HUES6 (cell line): Measurements from ENCODE around the gene CAMK1G.

Experiments
- H3K27ac ChIP-seq: 2 replicates; pipeline ENCODE4 v1.7.0; 2013; ENCODE audit warnings: low read depth, mild to moderate bottlenecking, low read length, inconsistent platforms
- H3K27me3 ChIP-seq: 2 replicates; pipeline ENCODE4 v1.6.1; 2013; ENCODE audit warnings: low read length; ENCODE audit not compliant: control insufficient read depth, insufficient read depth
- H3K36me3 ChIP-seq: 2 replicates; pipeline ENCODE4 v1.6.1; 2013; ENCODE audit warnings: low read length; ENCODE audit not compliant: control insufficient read depth, insufficient read depth
- H3K4me1 ChIP-seq: 2 replicates; pipeline ENCODE4 v1.6.1; 2013; ENCODE audit warnings: low read length; ENCODE audit not compliant: control insufficient read depth, insufficient read depth
- H3K4me3 ChIP-seq: 2 replicates; pipeline ENCODE4 v1.5.1; 2013; ENCODE audit warnings: low read depth, low read length
- H3K9ac ChIP-seq: one replicate; pipeline ENCODE4 v1.6.1; 2013; ENCODE audit warnings: mild to moderate bottlenecking, low read length
- H3K9me3 ChIP-seq: 2 replicates; pipeline ENCODE4 v1.6.1; 2013; ENCODE audit warnings: low read depth, low read length; ENCODE audit not compliant: control insufficient read depth, insufficient read depth

CAMK1G gene

DNA sequence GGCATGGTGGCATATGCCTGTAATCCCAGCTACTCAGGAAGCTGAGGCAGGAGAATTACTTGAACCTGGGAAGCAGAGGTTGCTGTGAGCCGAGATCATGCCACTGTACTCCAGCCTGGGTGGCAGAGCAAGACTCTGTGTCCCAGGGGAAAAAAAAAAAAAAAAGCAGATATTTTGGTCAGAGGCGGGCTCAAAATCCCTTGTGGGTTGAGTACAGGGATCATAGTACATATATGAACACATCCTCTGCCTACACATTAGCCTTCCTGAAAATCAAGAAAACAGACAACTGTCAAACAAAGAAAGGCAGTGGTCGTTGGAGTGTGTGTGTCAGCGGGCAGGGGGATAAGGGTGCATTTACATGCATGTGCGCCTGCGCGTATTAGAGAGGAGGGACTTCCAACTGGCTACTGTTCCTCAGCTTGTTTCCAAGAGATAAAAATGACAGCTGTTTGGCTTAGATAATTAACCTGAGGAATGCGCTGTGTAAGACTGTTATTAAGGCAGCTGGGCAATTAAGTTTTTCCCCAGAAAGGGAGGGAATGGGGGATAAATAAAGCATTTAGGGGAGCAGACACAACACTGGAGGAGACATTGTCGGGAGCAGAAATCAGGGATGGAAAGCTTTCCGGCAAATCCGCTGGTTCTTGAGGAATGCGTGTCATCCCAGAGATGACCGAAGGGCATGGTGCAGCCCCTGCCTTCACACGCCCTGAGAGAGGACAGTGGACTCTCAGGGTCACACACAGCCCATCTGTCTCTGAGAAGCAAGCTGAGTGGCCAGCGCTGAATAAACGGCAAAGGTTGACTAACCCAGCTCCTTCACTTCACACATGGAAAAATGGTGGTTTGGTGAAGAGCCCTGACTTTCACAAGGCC, 62.3 kb downstream of the CAMK1G start:
- H3K36me3 ChIP-seq = no peaks in the 10 kb centered on the region
- no peak overlapping the region for H3K4me3 ChIP-seq
- no peak overlapping the region for H3K27ac ChIP-seq
- H3K9me3 ChIP-seq = no peaks in the 10 kb centered on the region
- H3K9ac ChIP-seq = no peak overlapping the region
- H3K4me1 ChIP-seq = peaks cover 13% of the 10 kb centered on the region
- H3K27me3 ChIP-seq = no peaks in the 10 kb centered on the region

DNA sequence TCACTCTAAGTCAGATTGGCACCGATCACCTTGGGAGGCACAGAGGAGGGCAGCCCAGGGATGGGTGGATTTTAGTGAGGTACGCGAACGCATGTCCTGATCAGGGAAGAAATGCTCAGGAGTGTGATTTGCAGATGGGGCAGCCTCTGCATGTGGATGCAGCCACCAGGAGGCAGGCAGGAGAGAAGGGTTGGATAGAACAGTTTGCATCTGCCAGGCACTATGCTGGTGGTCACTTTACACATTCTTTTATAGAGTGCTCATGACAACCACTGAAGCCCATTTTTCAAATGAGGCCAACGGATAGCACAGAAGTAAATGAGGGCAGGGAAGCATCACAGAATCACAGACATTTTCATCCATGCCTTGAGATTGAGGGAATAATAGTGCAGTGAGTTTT, 63.0 kb downstream of the CAMK1G start:
- Histone ChIP-seq H3K27me3 (no peaks in the 10 kb centered on the region), H3K9ac (no peak overlapping the region), H3K27ac (no peak overlapping the region), H3K9me3 (no peaks in the 10 kb centered on the region), H3K4me3 (no peak overlapping the region), H3K36me3 (no peaks in the 10 kb centered on the region), H3K4me1 (peaks cover 15% of the 10 kb centered on the region)

DNA sequence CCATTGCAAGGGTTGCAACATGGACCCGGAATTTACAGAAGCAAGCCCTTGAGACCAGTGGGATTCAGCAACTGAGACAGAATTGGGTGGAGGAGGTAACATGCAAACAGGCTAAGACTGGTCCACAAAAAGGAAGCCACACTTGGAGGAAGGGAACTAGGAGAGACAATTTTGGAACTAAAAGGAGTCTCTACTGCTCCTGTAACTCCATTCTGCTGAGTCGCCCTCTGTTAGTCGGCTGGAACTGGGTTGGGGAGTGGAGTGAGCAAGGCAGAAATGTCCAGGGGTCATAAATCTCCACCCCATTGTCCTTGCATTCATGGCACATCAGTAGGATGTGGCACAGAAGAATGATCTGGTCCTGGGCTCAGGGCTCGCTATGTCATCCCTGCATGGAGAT, 63.6 kb downstream of the CAMK1G start:
- Histone ChIP-seq H3K36me3 (no peaks in the 10 kb centered on the region), H3K4me3 (no peak overlapping the region), H3K9me3 (no peaks in the 10 kb centered on the region), H3K27me3 (no peaks in the 10 kb centered on the region), H3K4me1 (peaks cover 13% of the 10 kb centered on the region; the same call in 1 of the 2 replicates), H3K27ac (no peak overlapping the region), H3K9ac (no peak overlapping the region)

DNA sequence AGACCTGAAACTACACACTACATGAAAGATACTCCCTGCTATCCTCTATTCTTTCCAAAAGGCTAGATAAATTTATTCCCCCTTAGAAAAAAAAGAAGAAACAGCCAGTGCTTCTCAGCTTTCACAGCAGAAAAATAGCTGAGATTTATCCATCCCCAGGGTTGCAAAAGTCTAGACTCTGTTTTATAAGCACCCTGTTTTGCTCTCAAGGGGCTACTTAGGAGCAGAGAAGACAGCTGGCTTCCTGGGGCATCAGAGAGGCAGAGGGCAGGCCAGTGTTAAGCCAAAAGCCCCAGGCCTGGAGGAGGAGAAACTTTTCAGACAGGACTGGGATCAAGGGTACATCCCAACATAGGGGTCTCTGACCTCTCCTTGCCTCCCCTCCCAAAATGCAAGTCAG, 64.8 kb downstream of the CAMK1G start:
- no peak overlapping the region for H3K9ac ChIP-seq
- peaks cover 25% of the 10 kb centered on the region for H3K4me1 ChIP-seq
- no peak overlapping the region for H3K4me3 ChIP-seq
- no peaks in the 10 kb centered on the region for H3K9me3 ChIP-seq
- no peaks in the 10 kb centered on the region for H3K36me3 ChIP-seq
- H3K27me3 ChIP-seq = no peaks in the 10 kb centered on the region
- H3K27ac ChIP-seq = no peak overlapping the region

- H3K27ac ChIP-seq = no peak overlapping the region
- peaks cover 30% of the 10 kb centered on the region for H3K4me1 ChIP-seq
- H3K4me3 ChIP-seq = no peak overlapping the region
- no peaks in the 10 kb centered on the region for H3K27me3 ChIP-seq
- no peak overlapping the region for H3K9ac ChIP-seq
- H3K36me3 ChIP-seq = no peaks in the 10 kb centered on the region
- no peaks in the 10 kb centered on the region for H3K9me3 ChIP-seq
Measured at GRCh38 chr1:209648931-209649776, 65.6 kb downstream of the CAMK1G start.

GRCh38 chr1:209650454-209650853, 66.9 kb downstream of the CAMK1G start:
- Histone ChIP-seq H3K9me3 (no peaks in the 10 kb centered on the region), H3K4me3 (no peak overlapping the region), H3K4me1 (peaks cover 30% of the 10 kb centered on the region), H3K9ac (no peak overlapping the region), H3K27ac (no peak overlapping the region), H3K27me3 (no peaks in the 10 kb centered on the region), H3K36me3 (no peaks in the 10 kb centered on the region)

- Histone ChIP-seq H3K9me3 (no peaks in the 10 kb centered on the region), H3K9ac (no peak overlapping the region), H3K4me1 (peaks cover 28% of the 10 kb centered on the region), H3K36me3 (no peaks in the 10 kb centered on the region), H3K27ac (no peak overlapping the region), H3K27me3 (no peaks in the 10 kb centered on the region), H3K4me3 (no peak overlapping the region)
Measured at GRCh38 chr1:209651138-209651587, 67.6 kb downstream of the CAMK1G start.

- Histone ChIP-seq H3K9ac (no peak within 1 kb of the TSS), H3K4me3 (no peak within 1 kb of the TSS), H3K4me1 (peaks cover 25% of the 10 kb centered on the region), H3K36me3 (no peaks in the 10 kb centered on the region), H3K9me3 (no peaks in the 10 kb centered on the region), H3K27ac (no peak within 1 kb of the TSS), H3K27me3 (no peaks in the 10 kb centered on the region)
Measured at GRCh38 chr1:209652121-209652735, 68.7 kb downstream of the CAMK1G start, which contains the start of gene LAMB3. LAMB3 (minus strand) TSS chr1:209652425; CDS start chr1:209650944, 1,481 bp downstream.

DNA sequence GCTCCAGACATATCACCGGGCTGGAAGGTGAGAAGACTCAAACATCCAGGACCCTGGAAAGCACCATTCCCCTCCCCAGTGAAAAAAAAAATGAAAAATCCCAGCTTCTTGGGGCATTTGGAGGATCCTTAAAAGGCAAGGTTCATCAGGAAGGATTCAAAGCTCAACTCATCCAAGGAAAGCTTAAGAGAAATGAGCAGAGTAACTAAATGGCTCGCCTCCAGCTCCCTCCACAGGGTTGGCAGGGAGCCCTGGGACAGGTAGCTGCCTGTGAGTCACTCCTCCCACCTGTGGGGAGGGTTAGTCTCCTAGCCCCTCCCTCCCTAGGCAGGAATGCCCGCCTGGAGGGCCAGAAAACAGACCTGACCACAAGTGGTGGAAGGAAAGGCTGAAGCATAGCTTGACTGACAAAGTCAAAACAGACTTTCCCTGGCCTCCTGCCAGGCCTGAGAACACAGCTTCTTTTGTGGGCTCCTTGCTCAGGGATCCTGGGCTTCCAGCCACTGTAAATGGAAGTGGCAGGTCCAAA, 69.4 kb downstream of the CAMK1G start:
- Histone ChIP-seq H3K27me3 (no peaks in the 10 kb centered on the region), H3K4me3 (no peak overlapping the region), H3K9ac (no peak overlapping the region), H3K27ac (no peak overlapping the region), H3K36me3 (no peaks in the 10 kb centered on the region), H3K4me1 (peaks cover 25% of the 10 kb centered on the region), H3K9me3 (no peaks in the 10 kb centered on the region)

- H3K9me3 ChIP-seq = no peaks in the 10 kb centered on the region
- no peak overlapping the region for H3K27ac ChIP-seq
- no peaks in the 10 kb centered on the region for H3K27me3 ChIP-seq
- no peak overlapping the region for H3K9ac ChIP-seq
- no peaks in the 10 kb centered on the region for H3K36me3 ChIP-seq
- H3K4me1 ChIP-seq = peaks cover 25% of the 10 kb centered on the region
- no peak overlapping the region for H3K4me3 ChIP-seq
Measured at GRCh38 chr1:209653915-209654351, 70.4 kb downstream of the CAMK1G start.
